ENCODE data around the gene TTLL10. TPM values are rescaled to one million over a fixed set of nuclear protein-coding genes. Genes with fewer than 3 reads are reported as not detected.

The TTLL10 gene
- total RNA-seq, 4 donors from 2014 or later, result 0.19 to 0.44 TPM; not detected in 2

DNA sequence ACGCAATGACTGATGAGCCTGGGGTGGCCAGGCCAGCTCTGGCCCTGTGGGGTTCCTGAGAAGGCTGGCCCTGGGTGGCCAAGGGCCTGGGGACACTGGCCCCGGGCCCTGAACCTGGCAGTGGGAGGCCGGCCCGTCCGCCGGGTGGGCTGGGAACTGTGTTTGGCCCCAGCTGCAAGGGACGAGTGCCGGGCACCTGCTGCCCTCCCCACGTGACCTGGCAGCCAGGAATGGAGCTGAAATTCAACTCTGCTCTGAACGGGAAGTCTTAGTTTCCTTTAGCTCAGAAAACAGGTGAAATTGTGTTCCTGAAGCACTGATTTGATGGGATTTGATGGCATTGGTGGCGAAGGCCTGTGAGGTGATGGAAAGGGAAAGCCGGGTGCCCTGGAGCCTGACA, 8.2 kb upstream of the TTLL10 start:
- H3K27me3 ChIP-seq, result peaks cover 0 to 80% (median 0%) of the 10 kb centered on the region in 4 donors
- 19 to 45% methylated on average over 2 to 3 of the region's 12 CpGs for WGBS, 2 donors
- H3K4me1 ChIP-seq, result peaks cover 12 to 63% (median 28%) of the 10 kb centered on the region in 3 donors
- peaks cover 0 to 32% (median 0%) of the 10 kb centered on the region in 3 donors for H3K36me3 ChIP-seq
- DNase-seq, result no peak
- H3K4me3 ChIP-seq, result peak overlapping the region; percentile 60 to 70 (median 67)
- no peaks in the 10 kb centered on the region for H3K9me3 ChIP-seq
- TF ChIP-seq POLR2A (IDR thresholded peaks at IDR 0.05), result no peak
- TF ChIP-seq, protein P1, sequence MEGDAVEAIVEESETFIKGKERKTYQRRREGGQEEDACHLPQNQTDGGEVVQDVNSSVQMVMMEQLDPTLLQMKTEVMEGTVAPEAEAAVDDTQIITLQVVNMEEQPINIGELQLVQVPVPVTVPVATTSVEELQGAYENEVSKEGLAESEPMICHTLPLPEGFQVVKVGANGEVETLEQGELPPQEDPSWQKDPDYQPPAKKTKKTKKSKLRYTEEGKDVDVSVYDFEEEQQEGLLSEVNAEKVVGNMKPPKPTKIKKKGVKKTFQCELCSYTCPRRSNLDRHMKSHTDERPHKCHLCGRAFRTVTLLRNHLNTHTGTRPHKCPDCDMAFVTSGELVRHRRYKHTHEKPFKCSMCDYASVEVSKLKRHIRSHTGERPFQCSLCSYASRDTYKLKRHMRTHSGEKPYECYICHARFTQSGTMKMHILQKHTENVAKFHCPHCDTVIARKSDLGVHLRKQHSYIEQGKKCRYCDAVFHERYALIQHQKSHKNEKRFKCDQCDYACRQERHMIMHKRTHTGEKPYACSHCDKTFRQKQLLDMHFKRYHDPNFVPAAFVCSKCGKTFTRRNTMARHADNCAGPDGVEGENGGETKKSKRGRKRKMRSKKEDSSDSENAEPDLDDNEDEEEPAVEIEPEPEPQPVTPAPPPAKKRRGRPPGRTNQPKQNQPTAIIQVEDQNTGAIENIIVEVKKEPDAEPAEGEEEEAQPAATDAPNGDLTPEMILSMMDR (IDR thresholded peaks at IDR 0.05), result no peak
- peak overlapping the region; percentile 89 to 96 (median 94) for H3K27ac ChIP-seq
- intact Hi-C loops (cut with DNase I), result no loop called here

DNA sequence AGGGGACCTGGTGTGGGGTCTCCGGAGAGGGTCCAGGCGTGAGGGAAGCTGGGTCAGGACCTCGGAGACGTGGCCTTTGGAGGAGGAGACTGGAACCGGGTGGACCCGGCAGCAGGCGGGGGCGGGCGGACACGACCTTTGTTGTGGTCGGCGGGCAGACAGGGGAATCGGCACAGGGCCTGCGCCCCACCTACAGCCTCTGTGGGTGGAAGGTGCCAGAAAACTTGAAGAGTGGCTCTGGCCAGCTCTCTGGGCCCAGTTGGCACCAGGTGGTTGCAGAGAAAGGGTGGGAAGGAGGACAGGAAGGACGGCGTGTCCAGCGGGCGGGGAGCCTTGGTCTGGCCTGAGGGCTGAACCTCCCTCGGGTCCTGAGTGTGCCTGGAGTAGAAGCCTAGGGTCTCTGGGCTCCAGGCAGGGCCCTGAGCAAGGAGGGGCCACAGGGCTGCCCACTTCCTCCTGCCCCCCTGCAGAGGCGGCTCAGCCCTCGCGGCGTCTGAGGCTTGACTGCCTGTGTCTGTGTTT, 7.7 kb upstream of the TTLL10 start:
- Histone ChIP-seq H3K27ac (peak overlapping the region; percentile 89 to 96 (median 94)), H3K4me3 (peak overlapping the region; percentile 60 to 70 (median 67)), H3K9me3 (no peaks in the 10 kb centered on the region), H3K27me3 (peaks cover 0 to 85% (median 0%) of the 10 kb centered on the region in 4 donors), H3K36me3 (peaks cover 0 to 37% (median 0%) of the 10 kb centered on the region in 3 donors), H3K4me1 (peaks cover 12 to 67% (median 28%) of the 10 kb centered on the region in 3 donors)
- intact Hi-C loops (cut with DNase I), result no loop called here
- 21 to 29% methylated on average over 13 to 15 of the region's 23 CpGs for WGBS, 2 donors
- DNase-seq, result no peak
- TF ChIP-seq, protein P1 (IDR thresholded peaks at IDR 0.05), result no peak
- no peak for TF ChIP-seq POLR2A (IDR thresholded peaks at IDR 0.05)

DNA sequence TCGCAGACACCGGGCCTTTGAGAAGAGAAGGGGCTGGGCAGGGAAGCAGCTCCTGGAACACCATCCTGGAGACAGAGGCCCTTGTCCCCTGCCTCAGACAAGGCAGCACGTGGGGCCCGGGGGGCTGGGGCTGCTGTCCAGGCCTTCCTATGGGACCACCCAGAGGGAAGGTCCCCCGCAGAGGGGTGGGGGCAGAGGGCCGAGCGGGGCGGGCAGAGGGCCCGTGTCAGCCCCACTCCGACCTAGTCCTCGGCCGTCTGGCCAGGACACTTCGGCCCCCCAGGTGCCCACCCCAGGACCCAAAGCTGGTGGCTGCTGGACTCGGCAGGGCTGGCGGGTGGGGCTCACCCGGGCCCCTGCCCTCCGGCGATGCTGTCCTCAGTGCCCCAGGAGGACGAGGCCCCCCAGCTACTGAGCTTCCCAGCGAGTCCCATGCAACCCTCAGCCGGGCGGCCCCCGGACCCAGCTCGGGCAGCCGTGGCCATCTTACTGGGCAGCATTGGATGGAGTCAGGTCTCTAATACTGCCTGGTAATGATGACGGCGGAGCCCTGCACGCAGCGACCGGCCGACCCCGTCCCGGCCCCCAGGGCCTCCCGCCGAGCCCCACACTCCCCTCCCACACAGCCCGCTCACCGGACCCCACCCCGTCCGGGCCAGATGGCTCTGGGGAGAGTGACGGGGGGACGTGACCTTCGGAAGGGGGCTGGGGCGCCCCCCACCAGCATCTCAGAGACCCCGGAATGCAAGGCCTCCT, 6.9 kb upstream of the TTLL10 start:
- H3K27ac ChIP-seq, result peak overlapping the region; percentile 89 to 96 (median 94)
- H3K9me3 ChIP-seq, result no peaks in the 10 kb centered on the region
- peaks cover 0 to 94% (median 0%) of the 10 kb centered on the region in 4 donors for H3K27me3 ChIP-seq
- intact Hi-C loops (cut with DNase I), result no loop called here
- peaks cover 0 to 38% (median 0%) of the 10 kb centered on the region in 3 donors for H3K36me3 ChIP-seq
- DNase-seq, result no peak
- H3K4me3 ChIP-seq, result peak overlapping the region; percentile 60 to 70 (median 67)
- H3K4me1 ChIP-seq, result peaks cover 13 to 73% (median 28%) of the 10 kb centered on the region in 3 donors
- TF ChIP-seq, protein P1 (IDR thresholded peaks at IDR 0.05), result no peak
- TF ChIP-seq POLR2A (IDR thresholded peaks at IDR 0.05), result no peak
- 59 to 80% methylated on average over 1 to 8 of the region's 44 CpGs for whole genome bisulfite sequencing, 2 donors

DNA sequence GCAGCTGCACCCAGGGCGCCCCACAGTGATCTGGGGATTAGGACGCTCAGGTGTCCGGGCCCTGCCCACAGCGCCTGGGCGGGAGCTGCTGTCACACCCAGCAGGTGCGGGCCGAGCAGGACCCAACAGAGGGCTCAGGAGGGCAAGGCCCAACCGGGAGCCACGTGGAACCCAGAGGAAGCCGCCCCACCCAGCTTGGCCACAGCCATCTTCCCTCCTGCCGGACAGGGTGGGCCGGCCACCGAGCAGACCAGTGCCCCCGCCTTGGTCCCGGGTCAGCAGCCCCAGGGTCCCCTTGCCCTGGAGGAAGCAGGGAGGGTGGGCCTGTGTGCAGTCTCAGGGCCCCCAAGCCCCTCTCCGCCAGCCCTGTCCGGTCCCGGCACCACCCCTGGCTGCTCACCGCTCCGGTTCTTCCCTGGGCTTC, 6.3 kb upstream of the TTLL10 start:
- intact Hi-C loops (cut with DNase I), result no loop called here
- Histone ChIP-seq H3K4me1 (peaks cover 18 to 73% (median 22%) of the 10 kb centered on the region in 3 donors), H3K27ac (peak overlapping the region in 2 of 4 donors; percentile 4 to 96), H3K27me3 (peaks cover 0 to 98% (median 0%) of the 10 kb centered on the region in 4 donors), H3K4me3 (peak overlapping the region in 3 of 4 donors; percentile 66 to 70 (median 68)), H3K36me3 (peaks cover 0 to 38% (median 0%) of the 10 kb centered on the region in 3 donors), H3K9me3 (no peaks in the 10 kb centered on the region)
- WGBS, 2 donors, result no CpG with 5 or more reads among the region's 20 CpGs
- DNase-seq, result no peak
- no peak for TF ChIP-seq POLR2A (IDR thresholded peaks at IDR 0.05)
- TF ChIP-seq, protein P1 (IDR thresholded peaks at IDR 0.05), result no peak

Measured in esophagus squamous epithelium (tissue), 5 donors.